ENCODE measurements around the gene LMF1.

Gene LMF1

DNA sequence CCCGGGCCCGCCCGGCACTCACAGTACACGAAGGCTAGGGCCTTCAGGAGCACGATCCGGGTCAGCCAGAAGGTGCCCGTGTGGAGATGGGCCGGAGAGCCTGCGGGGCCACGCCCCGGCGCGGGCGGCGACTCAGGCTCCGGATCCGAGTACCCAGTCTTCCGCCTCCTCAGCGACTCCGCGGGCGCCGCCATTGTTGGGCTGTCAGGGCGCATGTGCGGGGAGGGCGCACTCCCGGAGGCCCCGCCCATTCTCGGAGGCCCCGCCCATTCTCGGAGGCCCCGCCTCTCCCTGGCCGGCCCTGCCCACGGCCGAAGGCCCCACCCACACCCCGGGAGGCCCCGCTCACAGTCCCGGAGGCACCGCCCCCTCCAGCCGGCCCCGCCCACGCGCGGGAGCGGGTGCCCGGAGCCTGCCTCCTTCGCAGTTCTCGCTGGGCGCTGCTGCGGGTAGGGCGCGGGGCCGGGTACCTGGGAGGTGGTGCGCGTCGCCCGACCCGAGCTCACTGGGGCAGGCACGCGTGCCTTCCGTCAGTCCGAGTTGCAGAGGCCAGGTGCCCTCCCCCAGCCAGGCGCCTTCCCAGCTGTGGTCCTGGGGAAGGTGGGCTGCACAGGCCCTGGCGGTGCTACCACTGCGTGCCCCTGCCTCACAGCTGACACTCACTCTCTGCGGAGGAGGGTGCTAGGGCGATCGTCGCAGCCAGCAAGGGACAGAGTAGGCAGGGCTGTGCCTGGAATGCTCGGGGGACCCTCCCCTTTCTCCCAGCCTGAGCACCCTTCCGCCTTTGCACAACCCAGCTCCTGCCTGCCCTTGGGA lies at the start of gene LMF1:
TSS of gene LMF1 (minus strand) at position 219 of the 816 bp plus-strand sequence. CDS start at position 215, 4 bp downstream.
- peak; percentile 83 for DNase-seq (ENCODE audit: low read depth)

DNA sequence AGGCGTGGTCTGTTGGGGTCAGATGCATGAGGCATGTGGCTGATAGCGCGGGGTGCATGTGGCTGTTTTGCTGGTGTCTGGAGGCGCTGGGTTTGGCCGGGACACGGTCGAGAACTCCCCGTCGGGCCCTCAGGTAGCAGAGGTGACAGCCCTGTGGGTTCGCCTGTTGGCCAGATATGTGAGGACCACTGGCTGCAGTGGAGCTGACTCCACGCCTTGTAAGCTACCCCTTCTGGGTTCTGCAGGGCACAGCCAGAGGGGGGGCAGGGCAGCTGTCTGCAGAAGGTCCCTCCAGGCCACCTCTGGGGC lies 49.3 kb upstream of the LMF1 start:
- DNase-seq (ENCODE audit: low read depth), result no peak

DNA sequence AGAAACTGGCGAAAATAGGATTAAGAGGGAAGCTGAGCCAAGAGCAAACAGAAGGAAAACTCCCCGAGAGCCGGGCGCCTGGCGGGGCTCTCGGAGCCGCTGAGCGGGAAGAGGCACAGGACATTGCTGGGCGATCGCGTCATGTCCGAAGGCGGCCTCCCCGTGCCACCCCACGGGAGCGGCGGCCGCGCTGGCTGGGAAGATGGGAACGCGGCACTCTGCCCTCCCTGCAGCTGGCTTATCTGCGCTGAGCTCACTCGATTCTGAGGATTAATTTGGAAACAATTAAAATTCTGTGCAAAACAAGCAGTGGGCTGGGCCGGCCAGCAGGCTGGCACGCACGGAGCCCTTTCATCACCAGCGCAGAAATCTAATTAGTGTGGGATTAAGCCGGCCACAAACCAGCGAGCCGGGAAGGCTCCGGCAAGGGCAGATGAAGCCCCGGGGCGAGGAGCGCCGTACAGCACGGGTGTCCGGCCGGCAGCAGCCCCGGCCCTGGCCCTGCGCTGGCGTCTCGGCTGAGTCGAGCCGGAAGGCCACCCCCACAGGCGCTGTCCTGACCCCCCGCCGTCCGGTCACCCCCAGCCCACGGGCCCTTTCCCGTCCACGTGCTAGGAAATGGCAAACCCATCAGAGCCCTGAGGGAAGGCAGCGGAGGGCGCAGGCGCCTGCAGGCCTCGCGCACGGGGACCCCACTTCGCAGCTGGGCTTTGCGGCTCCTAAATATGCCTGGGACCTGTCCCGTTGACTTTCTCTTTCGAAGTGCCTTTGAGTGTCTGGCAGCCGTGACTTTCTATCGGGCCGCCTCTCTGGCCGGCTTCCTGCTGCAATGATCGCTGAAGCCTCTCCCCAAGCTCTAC lies 48.7 kb upstream of the LMF1 start:
- peak; percentile 73 for DNase-seq (ENCODE audit: low read depth)

DNA sequence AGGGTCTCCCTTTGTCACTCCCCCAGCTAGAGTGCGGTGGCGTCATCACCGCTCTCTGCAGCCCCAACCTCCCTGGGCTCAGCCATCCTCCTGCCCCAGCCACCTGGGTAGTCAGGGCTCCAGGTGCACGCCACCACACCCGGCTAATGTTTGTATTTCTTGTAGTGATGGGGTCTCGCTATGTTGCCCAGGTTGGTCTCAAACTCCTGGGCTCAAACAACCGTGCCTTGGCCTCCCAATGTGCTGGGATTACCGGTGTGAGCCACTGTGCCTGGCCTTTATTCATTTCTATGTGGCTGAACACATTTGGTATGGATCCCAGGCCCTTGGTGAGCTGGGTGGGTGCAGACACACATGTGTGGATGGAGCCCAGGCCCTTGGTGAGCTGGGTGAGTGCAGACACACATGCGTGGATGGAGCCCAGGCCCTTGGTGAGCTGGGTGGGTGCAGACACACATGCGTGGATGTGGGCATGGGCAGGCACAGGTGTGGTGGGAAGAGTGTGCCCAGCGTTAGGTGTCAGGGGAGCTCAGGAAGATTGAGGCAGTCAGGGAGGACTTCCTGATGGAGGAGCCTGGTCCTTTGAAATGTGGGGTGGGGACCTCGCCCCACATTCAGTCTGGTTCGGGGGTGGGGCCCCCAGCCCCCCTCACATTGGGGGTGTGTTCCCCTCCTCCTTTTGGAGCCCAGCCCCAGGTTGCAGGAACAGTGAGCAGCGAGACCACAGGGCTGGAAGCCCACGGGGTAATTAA lies 47.8 kb upstream of the LMF1 start:
- DNase-seq (ENCODE audit: low read depth), result no peak

DNA sequence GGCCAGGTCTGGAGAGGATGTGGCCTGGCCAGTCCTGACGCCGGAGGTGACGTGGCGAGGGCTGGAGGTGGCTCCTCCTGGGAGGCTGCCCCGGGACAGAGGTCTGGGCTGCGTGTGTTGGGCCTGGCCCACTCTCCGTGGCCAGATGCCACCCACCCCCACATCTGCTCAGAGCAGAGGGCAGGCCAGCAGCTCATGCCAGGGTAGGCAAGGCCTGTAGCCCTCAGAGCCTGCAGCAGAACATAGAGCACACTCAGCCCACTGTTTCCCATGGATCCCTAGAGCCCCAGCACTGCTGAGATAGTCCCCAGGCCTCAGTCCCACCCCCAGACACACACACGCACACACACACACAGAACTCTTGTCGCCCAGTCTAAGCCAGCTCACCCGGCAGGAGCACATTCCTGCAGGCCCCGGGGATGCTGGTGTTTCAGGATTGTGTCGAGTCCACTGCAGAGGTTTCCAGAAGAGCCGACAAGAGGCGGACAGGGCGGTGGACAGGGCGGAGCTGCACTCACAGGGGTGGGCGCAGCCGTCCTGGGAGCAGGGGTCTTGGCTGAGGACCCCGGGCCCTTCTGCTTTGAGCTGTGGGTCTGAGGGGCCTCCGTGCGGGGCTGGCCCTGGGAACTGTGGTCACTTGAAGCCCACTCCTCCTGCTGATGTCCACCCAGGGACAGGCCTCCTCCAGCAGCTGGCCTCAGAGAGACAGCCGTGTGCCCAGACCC lies 44.1 kb upstream of the LMF1 start:
- no peak for DNase-seq (ENCODE audit: low read depth)

DNA sequence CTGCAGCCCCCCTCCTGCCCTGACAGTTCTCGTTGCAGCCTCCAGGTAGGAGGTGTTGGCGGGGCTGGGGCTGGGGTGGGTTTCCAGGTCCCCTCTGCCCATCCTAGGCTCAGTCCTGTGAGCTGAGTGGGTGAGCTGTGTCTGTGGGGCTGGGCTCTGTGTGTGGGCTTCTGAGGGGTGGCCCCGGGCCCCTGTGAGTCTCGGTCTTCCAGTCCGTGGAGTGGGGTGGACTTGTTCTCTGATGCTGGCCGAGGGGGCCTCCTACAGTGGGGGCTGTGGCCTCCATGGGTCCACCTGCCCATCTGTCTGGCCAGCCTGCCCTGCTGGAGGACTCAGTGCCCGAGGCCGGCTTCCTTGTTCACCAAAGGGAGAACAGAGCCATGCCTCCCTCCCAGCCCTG lies 43.4 kb upstream of the LMF1 start:
- DNase-seq (ENCODE audit: low read depth), result no peak

DNA sequence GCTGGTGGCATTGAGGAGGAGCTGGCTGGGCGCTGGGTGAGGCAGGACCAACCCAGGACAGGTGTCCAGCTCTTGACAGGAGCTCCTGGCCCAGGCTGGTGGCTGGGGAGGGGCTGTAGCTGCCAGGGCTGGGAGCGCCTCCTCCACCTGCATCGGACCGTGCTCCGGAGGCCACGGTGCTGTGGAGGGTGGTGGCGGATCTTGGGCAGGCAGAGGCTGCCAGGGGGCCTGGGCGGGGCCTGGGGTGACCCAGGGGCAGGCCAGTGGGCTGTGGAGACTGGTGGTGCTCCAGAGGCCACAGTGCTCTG lies 42.8 kb upstream of the LMF1 start:
- no peak for DNase-seq (ENCODE audit: low read depth)

DNA sequence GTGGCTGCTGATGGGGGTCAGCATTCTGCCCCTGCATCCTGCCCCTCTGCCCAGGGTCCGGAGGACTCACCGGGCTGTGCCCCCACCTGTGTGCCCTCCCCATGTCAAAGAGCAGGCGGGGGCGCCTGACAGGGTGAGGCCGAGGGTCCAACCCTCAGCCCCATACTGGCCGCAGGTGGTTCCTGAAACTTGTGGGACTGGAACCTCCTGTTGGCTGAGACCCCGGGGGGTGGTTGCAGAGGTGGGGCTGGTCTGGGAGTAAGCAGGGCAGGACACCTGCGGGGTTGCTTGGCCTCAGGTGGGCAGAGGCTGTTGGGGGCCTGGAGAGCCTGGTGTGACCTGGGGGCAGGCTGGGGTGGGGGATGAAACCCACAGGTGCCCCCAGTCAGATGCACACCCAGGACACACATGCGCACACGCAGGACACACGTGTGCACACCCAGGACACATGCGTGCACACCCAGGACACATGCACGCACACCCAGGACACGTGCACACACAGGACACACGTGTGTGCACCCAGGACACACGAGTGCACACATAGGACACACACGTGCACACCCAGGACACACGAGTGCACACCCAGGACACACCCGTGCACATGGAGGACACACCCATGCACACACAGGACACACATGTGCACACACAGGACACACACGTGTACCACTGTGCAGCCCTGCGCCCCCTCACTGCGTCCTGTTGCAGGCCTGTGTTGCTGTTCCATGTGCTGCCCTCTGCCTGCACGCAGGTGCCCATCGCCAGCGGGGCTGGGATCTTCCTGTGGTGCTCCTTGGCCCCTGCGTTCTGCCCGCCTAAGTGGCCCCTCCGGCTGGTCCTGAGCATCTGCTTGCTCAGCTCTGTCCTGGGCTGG lies 42.2 kb upstream of the LMF1 start:
- DNase-seq (ENCODE audit: low read depth), result no peak

DNA sequence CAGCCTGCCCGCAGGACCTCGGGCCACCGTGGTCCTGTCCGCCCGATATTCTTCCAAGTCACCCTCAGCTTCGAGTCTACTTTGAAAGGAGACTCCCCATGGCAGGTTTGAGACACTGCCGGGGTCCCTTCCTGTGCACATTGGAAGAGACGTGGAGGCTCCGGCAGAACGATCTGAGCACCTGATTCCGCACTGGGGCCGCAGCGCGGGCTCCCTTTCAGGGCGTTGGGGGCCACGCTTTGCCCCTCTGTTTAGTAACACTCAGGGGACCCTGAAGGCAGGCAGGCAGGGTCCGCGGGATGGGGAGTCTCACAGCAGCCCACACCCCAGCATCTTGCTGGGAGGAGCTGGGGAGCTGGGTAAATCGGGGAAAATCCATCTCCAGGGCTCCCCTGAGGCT lies 41.4 kb upstream of the LMF1 start:
- no peak for DNase-seq (ENCODE audit: low read depth)

DNA sequence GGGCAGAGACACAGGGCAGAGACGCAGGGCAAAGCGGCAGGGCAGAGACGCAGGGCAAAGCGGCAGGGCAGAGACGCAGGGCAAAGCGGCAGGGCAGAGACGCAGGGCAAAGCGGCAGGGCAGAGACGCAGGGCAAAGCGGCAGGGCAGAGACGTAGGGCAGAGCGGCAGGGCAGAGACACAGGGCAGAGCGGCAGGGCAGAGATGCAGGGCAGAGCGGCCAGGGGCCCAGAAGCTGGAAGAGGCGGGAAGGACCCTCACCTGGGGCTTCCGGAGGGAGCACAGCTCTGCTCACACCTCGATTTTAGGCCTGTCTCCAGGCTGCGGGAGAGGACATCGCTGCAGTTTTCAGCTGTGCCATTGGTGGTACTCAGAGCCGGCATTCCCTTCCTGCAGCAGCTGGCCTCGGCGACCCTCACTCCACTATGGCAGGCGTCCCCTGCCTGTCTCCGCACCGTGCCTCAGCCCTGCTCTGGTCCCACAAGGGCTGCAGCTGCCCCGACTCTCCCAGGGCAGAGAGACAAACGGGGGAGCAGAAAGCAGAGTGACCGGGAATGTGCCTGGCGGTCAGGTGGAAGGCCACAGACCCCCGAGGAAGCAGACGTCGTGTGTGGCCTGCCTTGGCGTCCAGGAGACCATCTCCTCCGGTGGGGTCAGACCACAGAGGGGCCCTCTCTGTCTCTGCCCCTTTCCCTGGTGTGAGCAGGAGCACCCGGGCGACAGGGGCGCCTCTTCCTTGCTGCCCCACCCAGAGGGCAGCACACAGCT lies 40.7 kb upstream of the LMF1 start:
- no peak for DNase-seq (ENCODE audit: low read depth)

DNA sequence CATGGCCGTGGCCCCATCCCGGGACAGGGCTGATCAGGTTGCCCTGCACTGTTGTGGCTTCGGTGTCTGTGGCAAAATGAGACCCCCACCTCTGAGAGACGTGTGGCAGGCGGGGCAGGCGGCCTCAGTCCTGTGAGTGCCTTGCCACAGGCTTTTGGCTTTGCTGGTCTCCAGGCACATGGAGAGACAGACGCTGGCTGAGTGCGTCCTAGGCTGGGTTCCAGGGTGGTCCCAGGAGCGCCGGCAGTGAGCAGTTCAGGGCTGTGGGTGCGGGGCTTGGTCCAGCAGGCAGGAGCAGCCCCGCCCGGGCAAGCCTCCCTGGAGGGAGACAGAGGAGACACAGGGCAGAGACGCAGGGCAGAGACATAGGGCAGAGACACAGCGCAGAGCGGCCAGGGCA lies 40.0 kb upstream of the LMF1 start:
- DNase-seq (ENCODE audit: low read depth), result no peak

DNA sequence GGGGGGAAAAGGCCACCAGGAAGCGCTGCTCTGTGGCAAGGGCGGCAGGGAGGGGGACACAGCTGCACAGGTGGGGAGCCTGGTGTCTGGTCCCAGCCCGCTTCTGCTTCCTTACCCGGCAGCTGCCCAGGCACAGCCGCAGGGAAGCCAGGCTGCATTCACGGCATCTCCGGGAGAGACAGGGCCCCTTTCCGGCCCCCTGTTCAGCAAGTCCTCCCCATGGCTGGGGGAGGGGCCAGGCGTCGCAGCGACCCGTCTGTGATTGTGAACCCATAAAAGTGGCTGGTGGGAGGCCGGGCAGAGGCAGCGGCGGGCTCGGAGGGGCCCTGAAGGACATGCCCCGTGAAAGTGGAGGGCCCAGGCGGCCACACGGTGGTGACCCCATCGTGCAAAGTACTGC lies 39.5 kb upstream of the LMF1 start:
- DNase-seq (ENCODE audit: low read depth), result no peak

DNA sequence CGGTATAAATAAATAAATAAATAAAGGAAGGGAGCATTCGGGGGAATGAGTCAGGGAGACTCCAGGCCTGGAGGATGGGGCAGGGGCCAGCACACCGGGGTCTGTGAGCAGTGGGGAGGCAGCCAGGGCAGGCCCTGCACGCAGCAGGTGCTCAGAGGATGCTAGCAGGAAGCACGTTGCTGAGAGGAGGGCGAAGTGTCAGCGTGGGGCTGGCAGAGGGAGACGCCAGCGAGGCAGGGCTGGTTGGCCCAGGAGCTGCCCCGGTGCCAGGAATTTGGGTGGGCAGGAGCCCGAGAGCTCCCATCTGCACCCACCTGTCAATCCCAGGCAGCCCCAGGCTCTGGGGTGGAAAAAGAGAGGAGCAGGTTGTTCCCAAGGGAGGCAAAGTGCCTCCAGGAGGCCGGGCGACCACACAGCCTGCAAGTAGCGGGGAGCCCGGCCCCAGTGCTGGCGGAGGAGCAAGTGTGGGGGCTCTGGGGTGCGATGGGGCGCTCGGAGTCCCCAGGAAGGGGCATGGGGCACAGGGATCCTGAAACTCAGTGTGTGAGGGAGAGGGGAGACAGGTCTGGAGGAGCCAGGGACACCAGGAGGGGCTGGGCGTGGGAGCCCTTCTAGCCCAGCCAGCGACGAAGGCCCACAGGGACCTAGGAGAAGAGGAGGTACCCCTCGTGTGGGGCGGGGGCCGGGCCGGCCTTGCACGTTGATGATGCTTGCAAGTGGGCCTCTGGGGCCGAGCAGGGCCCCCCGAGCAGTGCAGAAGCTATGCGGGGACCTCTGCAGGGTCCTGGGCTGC lies 38.8 kb upstream of the LMF1 start:
- no peak for DNase-seq (ENCODE audit: low read depth)

DNA sequence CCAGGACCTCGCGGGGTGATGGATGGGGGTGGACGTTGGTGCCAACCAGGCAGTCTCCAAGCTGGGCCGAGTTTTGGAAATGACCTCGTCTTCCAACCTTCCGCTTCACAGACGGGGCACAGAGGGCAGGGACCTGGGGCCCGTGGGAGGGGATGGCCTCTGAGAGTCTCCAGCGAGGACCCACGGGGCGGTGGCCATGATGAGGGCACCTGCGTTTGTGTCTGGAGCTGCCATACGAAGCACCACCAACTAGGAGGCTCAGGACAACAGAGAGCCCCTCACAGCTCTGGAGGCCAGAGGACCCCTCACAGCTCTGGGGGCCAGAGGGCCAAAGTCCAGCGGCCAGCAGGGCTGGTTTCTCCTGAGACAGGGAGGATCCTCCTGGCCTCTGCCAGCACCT lies 37.3 kb upstream of the LMF1 start:
- DNase-seq (ENCODE audit: low read depth), result no peak

DNA sequence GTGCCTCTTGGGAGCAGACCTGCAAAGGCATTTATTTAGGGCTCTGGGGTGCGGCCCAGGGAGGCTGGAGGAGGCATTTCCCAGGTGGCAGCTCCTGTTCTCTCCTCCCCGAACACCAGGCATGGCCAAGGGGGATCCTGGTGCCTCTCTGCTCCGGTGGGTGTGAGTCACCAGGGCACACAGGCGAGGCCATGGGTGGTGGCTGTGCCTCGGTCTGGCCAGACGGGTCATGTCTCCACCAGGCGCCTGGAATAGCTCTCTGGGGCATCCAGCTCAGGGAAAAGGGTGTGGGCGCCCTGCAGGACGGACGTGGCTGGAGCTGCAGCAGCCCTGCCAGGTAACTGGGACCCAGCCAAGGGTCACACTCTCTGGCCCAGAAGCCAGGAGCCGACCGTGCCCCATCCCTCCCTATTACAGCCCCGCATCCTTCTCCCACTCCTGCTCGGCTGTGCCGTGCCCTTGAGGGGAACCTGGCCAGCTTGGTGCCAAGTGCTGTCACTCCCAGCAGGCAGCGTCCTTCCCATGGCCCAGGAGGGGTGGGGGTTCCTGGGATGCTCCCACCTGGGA lies 36.6 kb upstream of the LMF1 start:
- DNase-seq (ENCODE audit: low read depth), result no peak

DNA sequence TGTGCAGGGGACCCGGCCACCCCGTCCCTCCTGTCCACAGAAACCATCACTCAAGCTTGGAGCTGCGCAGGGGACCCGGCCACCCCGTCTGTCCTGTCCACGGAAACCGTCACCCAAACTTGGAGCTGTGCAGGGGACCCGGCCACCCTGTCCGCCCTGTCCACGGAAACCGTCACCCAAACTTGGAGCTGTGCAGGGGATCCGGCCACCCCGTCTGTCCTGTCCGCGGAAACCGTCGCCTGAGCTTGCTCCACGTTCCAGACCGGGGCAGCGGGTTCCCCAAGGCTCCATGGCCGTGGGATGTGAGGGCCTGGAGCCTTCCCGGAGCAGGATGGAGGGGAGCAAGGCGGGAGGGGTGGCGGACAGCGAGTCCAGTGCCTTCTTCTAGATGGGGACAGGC lies 36.0 kb upstream of the LMF1 start:
- DNase-seq (ENCODE audit: low read depth), result no peak

DNA sequence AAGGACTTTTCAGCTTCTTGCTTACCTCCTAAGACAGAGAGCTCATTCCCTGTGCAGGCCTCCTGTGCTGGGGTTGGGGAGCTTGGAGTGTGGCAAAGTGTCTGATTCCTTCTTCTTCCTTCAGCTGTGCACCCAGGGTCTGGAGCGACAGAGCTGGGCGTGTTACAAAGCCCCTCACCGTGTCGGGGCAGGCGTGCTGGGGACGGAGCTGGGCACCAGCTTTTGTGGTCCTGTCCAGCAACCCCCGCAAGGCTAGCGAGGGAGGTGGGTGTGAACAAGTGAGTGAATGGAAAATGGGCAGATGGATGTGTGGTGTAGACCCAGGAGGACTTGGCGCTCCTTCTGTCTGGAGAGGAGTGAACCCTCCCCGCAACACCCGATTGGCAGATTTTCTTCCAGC lies 34.5 kb upstream of the LMF1 start:
- no peak for DNase-seq (ENCODE audit: low read depth)

DNA sequence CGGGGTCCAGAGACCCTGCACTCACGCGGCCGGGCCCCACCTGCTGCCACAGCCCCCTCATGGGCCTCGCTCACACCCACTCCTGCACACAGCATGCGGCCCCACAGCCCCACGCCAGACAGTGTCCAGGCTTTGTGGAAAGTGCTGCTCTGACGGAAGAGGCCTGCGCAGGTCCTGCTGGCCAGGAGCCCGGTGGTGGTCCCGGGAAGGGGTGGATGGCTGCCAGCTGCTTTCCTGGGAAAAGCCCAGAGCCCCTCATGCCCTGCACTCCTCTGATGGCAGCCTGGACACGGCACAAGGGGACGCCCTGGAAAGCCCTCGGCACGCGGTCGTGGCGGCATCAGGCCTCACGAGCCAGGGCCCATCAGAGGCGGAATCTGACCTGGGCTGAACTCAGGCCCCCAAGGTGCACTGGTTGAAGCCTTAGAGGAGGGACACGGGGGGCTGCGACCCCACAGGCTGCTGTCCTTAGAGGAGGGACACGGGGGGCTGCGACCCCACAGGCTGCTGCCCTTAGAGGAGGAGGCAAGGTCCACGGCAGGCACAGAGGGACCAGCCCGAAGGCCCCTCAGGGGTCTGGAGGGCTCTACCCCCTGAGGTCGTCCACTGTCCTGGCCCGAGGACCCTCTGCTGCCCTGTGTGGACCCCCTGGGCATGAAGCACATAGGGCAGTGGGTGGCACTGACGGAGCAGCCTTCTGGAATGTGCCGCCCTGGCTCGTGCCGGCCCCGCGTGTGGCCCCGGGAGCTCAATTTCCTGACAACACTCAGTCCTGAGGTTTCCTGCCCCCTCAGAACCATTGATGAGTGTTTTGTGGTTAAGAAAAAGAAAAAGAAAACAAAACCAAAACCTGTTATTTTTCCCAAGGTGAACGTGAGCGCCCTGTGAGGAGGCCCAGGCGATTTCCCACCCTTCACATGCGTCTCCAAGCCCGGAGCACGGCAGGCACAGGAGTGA lies 32.9 kb upstream of the LMF1 start:
- DNase-seq (ENCODE audit: low read depth), result no peak

Data from fibroblast of gingiva (primary cell).